OCI-LY1 (cell line): ENCODE results near the gene ZFP92.

ENCODE experiments used
- H2AFZ ChIP-seq: fragments of 200-600 bp; sonication (generic), shearing (Covaris generic); 2 replicates; pipeline ENCODE4 v1.6.0; 2014; ENCODE audit warnings: antibody characterized with exemption, mild to moderate bottlenecking, low read length
- H3F3A ChIP-seq: fragments of 200-600 bp; sonication (generic), shearing (Covaris generic); 2 replicates; pipeline ENCODE4 v1.6.0; 2014; ENCODE audit warnings: mild to moderate bottlenecking, antibody characterized with exemption, low read length, moderate library complexity; ENCODE audit not compliant: insufficient read depth
- H3K27ac ChIP-seq: fragments of 200-600 bp; sonication (generic); 2 replicates; pipeline ENCODE4 v1.5.1; 2014; ENCODE audit warnings: low read length, mixed run types, mild to moderate bottlenecking, low read depth; ENCODE audit not compliant: poor library complexity, severe bottlenecking
- H3K27me3 ChIP-seq: fragments of 200-600 bp; sonication (generic); 2 replicates; pipeline ENCODE4 v1.6.0; 2014; ENCODE audit warnings: antibody characterized with exemption, mild to moderate bottlenecking, low read length, moderate library complexity; ENCODE audit not compliant: insufficient read depth
- H3K36me3 ChIP-seq: fragments of 200-600 bp; sonication (generic); 2 replicates; pipeline ENCODE4 v1.6.1; 2014; ENCODE audit warnings: mild to moderate bottlenecking, antibody characterized with exemption, low read length, moderate library complexity, mixed read lengths; ENCODE audit not compliant: insufficient read depth
- H3K4me1 ChIP-seq: fragments of 200-600 bp; sonication (generic); 2 replicates; pipeline ENCODE4 v1.5.1; 2014; ENCODE audit warnings: mild to moderate bottlenecking, low read length, moderate library complexity; ENCODE audit not compliant: insufficient read depth, severe bottlenecking
- H3K4me2 ChIP-seq: fragments of 200-600 bp; sonication (generic), shearing (Covaris generic); 2 replicates; pipeline ENCODE4 v1.6.1; 2014; ENCODE audit warnings: low read length
- H3K4me3 ChIP-seq: fragments of 200-600 bp; sonication (generic); 2 replicates; pipeline ENCODE4 v1.5.1; 2014; ENCODE audit warnings: low read length, low read depth, mild to moderate bottlenecking, mixed read lengths; ENCODE audit not compliant: poor library complexity, severe bottlenecking
- H3K79me2 ChIP-seq: fragments of 200-600 bp; shearing (Covaris generic); 2 replicates; pipeline ENCODE4 v1.6.1; 2016; ENCODE audit warnings: mixed run types, low read length, mixed read lengths; ENCODE audit not compliant: insufficient read depth
- H3K9ac ChIP-seq: fragments of 200-600 bp; sonication (generic), shearing (Covaris generic); 2 replicates; pipeline ENCODE4 v1.6.1; 2014; ENCODE audit warnings: mild to moderate bottlenecking, low read length, mixed read lengths
- H3K9me2 ChIP-seq: fragments of 200-600 bp; sonication (generic), shearing (Covaris generic); 2 replicates; pipeline ENCODE4 v1.6.1; 2014; ENCODE audit warnings: low read depth, mild to moderate bottlenecking, low read length, mixed read lengths
- H3K9me3 ChIP-seq: fragments of 200-600 bp; shearing (Covaris generic); 2 replicates; pipeline ENCODE4 v1.6.1; 2014; ENCODE audit warnings: low read length, mixed read lengths
- H4K20me1 ChIP-seq: fragments of 200-600 bp; sonication (generic), shearing (Covaris generic); 2 replicates; pipeline ENCODE4 v1.6.0; 2016; ENCODE audit warnings: mild to moderate bottlenecking, low read length; ENCODE audit not compliant: insufficient read depth
- EZH2 ChIP-seq: fragments of 200-600 bp; sonication (generic), shearing (Covaris generic); IDR thresholded peaks from 2 replicates; pipeline ENCODE4 v1.8.0; 2017; ENCODE audit warnings: borderline replicate concordance, mixed run types, mild to moderate bottlenecking, antibody characterized with exemption, low read length, moderate library complexity, mixed read lengths
- TF ChIP-seq, protein P1 (sequence below): fragments of 200-600 bp; sonication (generic), shearing (Covaris generic); IDR thresholded peaks from 2 replicates; pipeline ENCODE4 v1.5.1; 2017; ENCODE audit warnings: mild to moderate bottlenecking, antibody characterized with exemption, low read length, moderate library complexity, mixed read lengths

Gene ZFP92

DNA sequence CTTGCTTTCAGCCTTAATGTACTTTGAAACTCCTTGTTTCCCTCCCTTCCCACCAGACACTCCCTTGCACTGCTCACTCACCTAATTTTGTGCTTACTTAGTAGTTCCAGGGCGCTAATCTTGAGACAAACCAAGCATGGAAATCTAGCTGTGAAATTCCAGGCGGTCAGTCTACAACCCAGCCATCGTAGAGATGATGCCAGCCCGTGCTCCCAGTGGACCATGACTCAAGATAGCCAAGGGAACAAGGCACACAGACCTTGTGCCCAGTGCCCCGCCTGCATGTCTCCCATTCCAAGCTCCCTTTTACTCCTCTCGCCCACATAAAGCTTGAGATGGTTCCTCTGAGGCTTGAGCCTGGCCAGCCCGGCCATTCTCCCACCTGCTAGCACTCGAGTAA, 23.5 kb downstream of the ZFP92 start:
- Histone ChIP-seq H3K4me1 (no peaks in the 10 kb centered on the region), H4K20me1 (no peaks in the 10 kb centered on the region), H3K9ac (no peak overlapping the region), H2AFZ (no peak overlapping the region), H3K36me3 (no peaks in the 10 kb centered on the region), H3K27me3 (no peaks in the 10 kb centered on the region; the same call in 1 of the 2 replicates), H3K4me3 (no peak overlapping the region), H3K9me3 (no peaks in the 10 kb centered on the region), H3K4me2 (no peak overlapping the region), H3F3A (no peaks in the 10 kb centered on the region), H3K27ac (no peak overlapping the region), H3K9me2 (no peaks in the 10 kb centered on the region), H3K79me2 (no peaks in the 10 kb centered on the region)
- no peak for TF ChIP-seq EZH2
- TF ChIP-seq, protein P1, sequence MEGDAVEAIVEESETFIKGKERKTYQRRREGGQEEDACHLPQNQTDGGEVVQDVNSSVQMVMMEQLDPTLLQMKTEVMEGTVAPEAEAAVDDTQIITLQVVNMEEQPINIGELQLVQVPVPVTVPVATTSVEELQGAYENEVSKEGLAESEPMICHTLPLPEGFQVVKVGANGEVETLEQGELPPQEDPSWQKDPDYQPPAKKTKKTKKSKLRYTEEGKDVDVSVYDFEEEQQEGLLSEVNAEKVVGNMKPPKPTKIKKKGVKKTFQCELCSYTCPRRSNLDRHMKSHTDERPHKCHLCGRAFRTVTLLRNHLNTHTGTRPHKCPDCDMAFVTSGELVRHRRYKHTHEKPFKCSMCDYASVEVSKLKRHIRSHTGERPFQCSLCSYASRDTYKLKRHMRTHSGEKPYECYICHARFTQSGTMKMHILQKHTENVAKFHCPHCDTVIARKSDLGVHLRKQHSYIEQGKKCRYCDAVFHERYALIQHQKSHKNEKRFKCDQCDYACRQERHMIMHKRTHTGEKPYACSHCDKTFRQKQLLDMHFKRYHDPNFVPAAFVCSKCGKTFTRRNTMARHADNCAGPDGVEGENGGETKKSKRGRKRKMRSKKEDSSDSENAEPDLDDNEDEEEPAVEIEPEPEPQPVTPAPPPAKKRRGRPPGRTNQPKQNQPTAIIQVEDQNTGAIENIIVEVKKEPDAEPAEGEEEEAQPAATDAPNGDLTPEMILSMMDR: no peak

DNA sequence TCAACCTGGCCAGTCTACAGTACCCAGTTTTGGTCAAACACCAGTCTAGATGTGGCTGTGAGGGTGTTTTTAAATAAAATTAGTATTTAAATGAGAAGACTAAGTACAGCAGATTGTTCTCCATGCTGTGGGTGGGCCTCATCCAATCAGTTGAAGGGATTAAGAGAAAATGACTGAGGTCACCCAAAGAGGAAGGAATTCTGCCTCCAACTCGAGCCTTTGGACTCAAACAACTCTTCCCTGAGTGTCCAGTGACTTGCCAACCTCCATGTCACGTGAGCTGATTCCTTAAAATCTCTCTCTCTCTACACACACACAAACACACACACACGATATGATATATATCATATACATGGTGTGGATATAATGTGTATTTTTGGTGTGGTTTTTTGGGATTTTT, 24.6 kb downstream of the ZFP92 start:
- no peaks in the 10 kb centered on the region for H4K20me1 ChIP-seq
- H3K4me3 ChIP-seq: no peak overlapping the region
- H3F3A ChIP-seq: no peaks in the 10 kb centered on the region
- no peaks in the 10 kb centered on the region for H3K9me2 ChIP-seq
- no peaks in the 10 kb centered on the region for H3K79me2 ChIP-seq
- H3K4me1 ChIP-seq: no peaks in the 10 kb centered on the region
- H3K27me3 ChIP-seq: no peaks in the 10 kb centered on the region; the same call in 1 of the 2 replicates
- no peaks in the 10 kb centered on the region for H3K36me3 ChIP-seq
- no peak overlapping the region for H3K4me2 ChIP-seq
- no peak overlapping the region for H3K9ac ChIP-seq
- H2AFZ ChIP-seq: no peak overlapping the region
- H3K9me3 ChIP-seq: no peaks in the 10 kb centered on the region
- TF ChIP-seq, protein P1: no peak
- no peak for TF ChIP-seq EZH2
- no peak overlapping the region for H3K27ac ChIP-seq

DNA sequence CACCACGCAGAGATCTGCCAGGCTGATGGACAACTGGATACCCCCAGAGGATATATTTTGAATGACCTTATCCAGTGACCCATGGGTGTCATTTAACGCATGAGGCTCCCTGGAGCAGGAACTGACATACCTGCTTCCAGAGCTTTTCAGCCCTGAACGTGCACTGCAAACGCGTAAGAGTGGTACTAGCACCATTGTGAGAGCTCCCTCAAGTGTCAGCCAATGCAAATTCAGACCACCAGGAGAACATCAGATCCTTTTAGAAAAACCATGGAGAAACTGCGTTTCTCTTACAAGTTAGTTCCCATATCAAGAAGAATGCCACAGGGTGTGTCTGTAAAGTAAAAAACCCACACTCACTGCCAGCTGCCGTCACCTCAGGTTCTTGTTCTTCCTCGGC, 27.3 kb downstream of the ZFP92 start:
- Histone ChIP-seq H3K4me2 (no peak overlapping the region), H3K9ac (no peak overlapping the region), H4K20me1 (no peaks in the 10 kb centered on the region), H3K4me1 (no peaks in the 10 kb centered on the region), H3K36me3 (no peaks in the 10 kb centered on the region), H3K4me3 (no peak overlapping the region), H2AFZ (no peak overlapping the region), H3K79me2 (no peaks in the 10 kb centered on the region), H3K9me2 (no peaks in the 10 kb centered on the region), H3K9me3 (no peaks in the 10 kb centered on the region), H3K27me3 (no peaks in the 10 kb centered on the region), H3F3A (no peaks in the 10 kb centered on the region), H3K27ac (no peak overlapping the region)
- TF ChIP-seq EZH2: no peak
- TF ChIP-seq, protein P1: peak; percentile 27; the same call in 1 of the 2 replicates
